Adrenal gland (tissue), 5 donors: Measurements from ENCODE around the gene ITPRIP.

ENCODE experiments used
- CTCF ChIP-seq, 6 experiments: fragments of 450-650 bp in 4 of 6; fragments of 200-600 bp in 2 of 6; sonication (generic) in 1 of 6; IDR thresholded peaks; 1 replicate in 5 of 6; 2 replicates in 1 of 6; pipeline versions ENCODE4 v1.5.1 to v1.8.0; 2016 to 2021; ENCODE audit warnings: antibody characterized with exemption in 6 of 6, mild to moderate bottlenecking in 2 of 6, moderate library complexity in 1 of 6
- POLR2A ChIP-seq, 2 donors: fragments of 450-650 bp; IDR thresholded peaks; one replicate each; pipeline ENCODE4 v1.6.1; 2017; ENCODE audit warnings: antibody characterized with exemption in 2 of 2, mild to moderate bottlenecking in 2 of 2, moderate library complexity in 1 of 2
- donor health status: DM: no; HTN: no; CAD: no.

GRCh38 chr10:104329735-104330134, 8.5 kb downstream of the ITPRIP start:
- TF ChIP-seq CTCF (IDR thresholded peaks at IDR 0.05) = no peak
- no peak for TF ChIP-seq POLR2A (IDR thresholded peaks at IDR 0.05)
